ENCODE data around the gene CRB1. TPM values are rescaled to one million over a fixed set of nuclear protein-coding genes. Genes with fewer than 3 reads are reported as not detected.

CRB1 gene
- total and polyA plus RNA-seq, 4 donors, result 0.03 to 0.55 (median 0.30) TPM

DNA sequence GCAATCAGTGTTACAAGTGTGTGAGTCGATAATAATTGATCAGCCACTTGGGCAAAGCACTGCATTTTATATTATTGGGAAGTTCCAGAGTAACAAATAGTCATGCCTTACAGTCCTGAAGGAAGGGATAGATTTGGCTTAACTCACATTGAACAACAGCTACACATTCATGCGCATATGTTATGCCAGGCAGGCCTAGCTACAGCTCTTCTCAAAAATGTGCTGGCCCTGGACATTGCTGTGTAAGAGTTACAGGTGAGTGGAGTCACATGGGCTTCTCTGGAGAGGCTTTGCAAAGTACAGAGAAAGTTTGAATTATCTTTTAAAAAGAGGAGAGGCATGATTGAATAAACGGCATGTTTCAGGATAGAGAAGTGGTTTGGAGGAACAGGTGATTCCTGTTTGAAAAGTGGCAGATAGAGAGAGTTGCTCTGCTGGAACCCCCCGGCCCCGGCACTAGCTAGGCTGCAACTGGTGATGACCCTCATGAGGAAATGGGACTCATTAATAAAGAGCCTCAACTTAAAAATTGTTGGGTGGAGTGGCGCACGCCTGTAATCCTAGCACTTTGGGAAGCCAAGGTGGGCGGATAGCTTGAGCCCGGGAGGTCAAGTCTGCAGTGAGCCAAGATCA is 200.6 kb downstream of the CRB1 start:
- Histone ChIP-seq H3K9me3 (ENCODE audit: control insufficient read depth in 4 of 4, insufficient read depth in 3 of 4, low read length in 3 of 4) (no peaks in the 10 kb centered on the region), H3K4me1 (ENCODE audit: control insufficient read depth in 5 of 5, insufficient read depth in 5 of 5, low read length in 5 of 5) (peaks cover 0 to 25% (median 0%) of the 10 kb centered on the region in 5 donors), H3K27ac (ENCODE audit: low read depth in 1 of 2, low read length in 1 of 2) (no peak overlapping the region), H3K4me3 (no peak overlapping the region), H3K36me3 (ENCODE audit: control insufficient read depth in 4 of 4, insufficient read depth in 4 of 4, low read length in 4 of 4) (no peaks in the 10 kb centered on the region), H3K27me3 (ENCODE audit: control insufficient read depth in 3 of 3, insufficient read depth in 3 of 3, low read length in 2 of 3) (no peaks in the 10 kb centered on the region), H3K9ac (ENCODE audit: insufficient read depth in 1 of 2, low read length in 2 of 2) (no peak overlapping the region)
- ATAC-seq (ENCODE audit: insufficient read depth, low FRiP score) (no peak), DNase-seq (no peak)
- 50 to 69% methylated on average over 9 of the region's 9 CpGs for WGBS, 2 donors
- TF ChIP-seq, protein P1, sequence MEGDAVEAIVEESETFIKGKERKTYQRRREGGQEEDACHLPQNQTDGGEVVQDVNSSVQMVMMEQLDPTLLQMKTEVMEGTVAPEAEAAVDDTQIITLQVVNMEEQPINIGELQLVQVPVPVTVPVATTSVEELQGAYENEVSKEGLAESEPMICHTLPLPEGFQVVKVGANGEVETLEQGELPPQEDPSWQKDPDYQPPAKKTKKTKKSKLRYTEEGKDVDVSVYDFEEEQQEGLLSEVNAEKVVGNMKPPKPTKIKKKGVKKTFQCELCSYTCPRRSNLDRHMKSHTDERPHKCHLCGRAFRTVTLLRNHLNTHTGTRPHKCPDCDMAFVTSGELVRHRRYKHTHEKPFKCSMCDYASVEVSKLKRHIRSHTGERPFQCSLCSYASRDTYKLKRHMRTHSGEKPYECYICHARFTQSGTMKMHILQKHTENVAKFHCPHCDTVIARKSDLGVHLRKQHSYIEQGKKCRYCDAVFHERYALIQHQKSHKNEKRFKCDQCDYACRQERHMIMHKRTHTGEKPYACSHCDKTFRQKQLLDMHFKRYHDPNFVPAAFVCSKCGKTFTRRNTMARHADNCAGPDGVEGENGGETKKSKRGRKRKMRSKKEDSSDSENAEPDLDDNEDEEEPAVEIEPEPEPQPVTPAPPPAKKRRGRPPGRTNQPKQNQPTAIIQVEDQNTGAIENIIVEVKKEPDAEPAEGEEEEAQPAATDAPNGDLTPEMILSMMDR (IDR thresholded peaks at IDR 0.05; ENCODE audit: control extremely low read depth, extremely low read depth), result no peak

DNA sequence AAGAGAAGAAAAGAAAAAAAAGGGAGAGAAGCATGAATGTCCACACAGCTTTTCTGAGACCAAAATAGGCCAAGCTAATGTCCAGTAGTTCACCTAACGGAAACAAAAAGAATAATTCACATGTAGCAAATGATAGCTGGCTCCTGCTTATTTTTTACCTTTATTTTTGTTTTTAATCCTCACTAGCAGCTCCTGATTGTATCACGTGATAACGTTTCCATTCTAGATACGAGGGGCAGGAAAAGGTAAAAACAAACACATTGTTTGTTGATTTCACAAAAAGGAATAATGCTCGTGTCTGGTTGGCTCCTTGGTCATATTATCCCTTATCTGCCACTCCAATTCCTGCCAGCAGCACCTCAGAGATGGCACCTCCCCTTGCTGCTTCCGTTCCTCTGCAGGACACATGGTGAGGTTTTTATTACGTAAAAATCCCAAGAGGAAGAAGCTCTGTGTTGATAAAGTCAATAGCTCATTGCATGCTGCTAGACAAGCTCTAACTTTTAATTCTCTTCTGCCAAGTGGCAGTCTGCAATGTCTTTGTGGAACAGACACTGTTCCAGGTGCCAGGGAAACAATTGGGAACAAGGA is 201.7 kb downstream of the CRB1 start:
- ATAC-seq (ENCODE audit: insufficient read depth, low FRiP score), result no peak
- WGBS, 2 donors, result 24 to 46% methylated on average over 7 of the region's 7 CpGs
- DNase-seq, result no peak
- no peak overlapping the region for H3K9ac ChIP-seq (ENCODE audit: insufficient read depth in 1 of 2, low read length in 2 of 2)
- no peaks in the 10 kb centered on the region for H3K36me3 ChIP-seq (ENCODE audit: control insufficient read depth in 4 of 4, insufficient read depth in 4 of 4, low read length in 4 of 4)
- H3K27ac ChIP-seq (ENCODE audit: low read depth in 1 of 2, low read length in 1 of 2), result no peak overlapping the region
- no peaks in the 10 kb centered on the region for H3K9me3 ChIP-seq (ENCODE audit: control insufficient read depth in 4 of 4, insufficient read depth in 3 of 4, low read length in 3 of 4)
- H3K27me3 ChIP-seq (ENCODE audit: control insufficient read depth in 3 of 3, insufficient read depth in 3 of 3, low read length in 2 of 3), result no peaks in the 10 kb centered on the region
- H3K4me1 ChIP-seq (ENCODE audit: control insufficient read depth in 5 of 5, insufficient read depth in 5 of 5, low read length in 5 of 5), result peaks cover 0 to 15% (median 0%) of the 10 kb centered on the region in 5 donors
- H3K4me3 ChIP-seq, result no peak overlapping the region
- TF ChIP-seq, protein P1 (IDR thresholded peaks at IDR 0.05; ENCODE audit: control extremely low read depth, extremely low read depth), result no peak

DNA sequence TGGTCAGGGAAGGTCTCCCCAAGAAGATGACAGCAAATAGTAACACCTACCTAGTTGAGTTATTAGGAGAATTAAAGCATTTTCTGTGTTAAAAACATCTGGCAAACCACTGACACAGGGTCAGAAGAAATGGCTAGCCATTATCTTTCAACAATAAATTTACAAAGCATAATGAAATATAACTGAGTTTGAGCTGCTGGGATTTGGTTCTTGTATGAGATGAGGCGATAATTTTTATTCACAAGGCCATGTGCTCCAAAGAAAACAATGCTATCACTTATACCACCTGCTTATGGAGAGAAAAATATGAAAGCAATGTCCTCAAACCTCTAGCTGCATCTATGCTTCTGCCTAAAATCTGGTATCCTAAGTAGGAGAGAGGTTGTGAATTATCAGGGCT is 202.3 kb downstream of the CRB1 start:
- Histone ChIP-seq H3K9ac (ENCODE audit: insufficient read depth in 1 of 2, low read length in 2 of 2) (no peak overlapping the region), H3K4me1 (ENCODE audit: control insufficient read depth in 5 of 5, insufficient read depth in 5 of 5, low read length in 5 of 5) (peaks cover 0 to 12% (median 0%) of the 10 kb centered on the region in 5 donors), H3K4me3 (no peak overlapping the region), H3K9me3 (ENCODE audit: control insufficient read depth in 4 of 4, insufficient read depth in 3 of 4, low read length in 3 of 4) (no peaks in the 10 kb centered on the region), H3K27ac (ENCODE audit: low read depth in 1 of 2, low read length in 1 of 2) (no peak overlapping the region), H3K36me3 (ENCODE audit: control insufficient read depth in 4 of 4, insufficient read depth in 4 of 4, low read length in 4 of 4) (no peaks in the 10 kb centered on the region), H3K27me3 (ENCODE audit: control insufficient read depth in 3 of 3, insufficient read depth in 3 of 3, low read length in 2 of 3) (no peaks in the 10 kb centered on the region)
- DNase-seq (no peak), ATAC-seq (ENCODE audit: insufficient read depth, low FRiP score) (no peak)
- TF ChIP-seq, protein P1 (IDR thresholded peaks at IDR 0.05; ENCODE audit: control extremely low read depth, extremely low read depth), result no peak
- 86 to 97% methylated on average over 1 of the region's 1 CpG for WGBS, 2 donors

Data from lung (tissue), 12 donors.